B cell (primary cell): ENCODE results near the gene DISP1.

Source experiments
- CTCF ChIP-seq: fragments of 200-600 bp; IDR thresholded peaks from one replicate; pipeline ENCODE4 v1.8.0; 2022; ENCODE audit warnings: antibody characterized with exemption, mild to moderate bottlenecking
- EZH2 ChIP-seq: IDR thresholded peaks from 2 replicates; pipeline ENCODE4 v1.6.1; 2012; ENCODE audit warnings: borderline replicate concordance, low read depth, mild to moderate bottlenecking, moderate library complexity, low read length; ENCODE audit not compliant: insufficient read depth, poor library complexity, severe bottlenecking

GRCh38 chr1:222790115-222790514 is 24.7 kb upstream of the DISP1 start:
- TF ChIP-seq CTCF (no peak), EZH2 (no peak)
